BJ (cell line): Measurements from ENCODE around the gene HABP2. TPM values are rescaled to one million over a fixed set of nuclear protein-coding genes. Genes with fewer than 3 reads are reported as not detected.

ENCODE experiments used
- CTCF ChIA-PET: fragments of 350-600 bp; formaldehyde crosslinking; extraction: SDS; loops from one replicate; lab custom pipeline; 2021; ENCODE audit warnings: antibody characterized with exemption, inconsistent platforms; lab: Yijun Ruan, JAX
- POLR2A ChIA-PET: fragments of 300-600 bp; sonication (Branson Sonifier 250); formaldehyde crosslinking; extraction: SDS; loops from one replicate; lab custom pipeline; 2021; ENCODE audit warnings: antibody characterized with exemption; lab: Charles Lee
- DNase-seq: peaks from one replicate; pipeline ENCODE4 v3.0.0-alpha.2; 2011; ENCODE audit warnings: low read depth
- H3K27me3 ChIP-seq: 2 replicates; pipeline ENCODE4 v1.6.0; 2011; ENCODE audit warnings: low read length; ENCODE audit not compliant: control insufficient read depth, insufficient read depth
- H3K36me3 ChIP-seq: 2 replicates; pipeline ENCODE4 v1.5.1; 2011; ENCODE audit warnings: low read length; ENCODE audit not compliant: control insufficient read depth, insufficient read depth
- H3K4me3 ChIP-seq: 2 replicates; pipeline ENCODE4 v1.5.1; 2011; ENCODE audit warnings: low read depth, mild to moderate bottlenecking, control low read depth, low read length
- CTCF ChIP-seq: IDR thresholded peaks from 2 replicates; pipeline ENCODE4 v1.5.1; 2011; ENCODE audit warnings: low read depth, mild to moderate bottlenecking, control low read depth, inconsistent platforms, low read length, moderate library complexity; ENCODE audit not compliant: insufficient read depth
- polyA plus RNA-seq: library from polyadenylated mRNA; depleted of rRNA; stranded (reverse); fragments of >200 nt; gene quantifications from 2 replicates; pipeline ENCODE4 v1.2.3, GENCODE V29; 2011

HABP2 gene
- polyA plus RNA-seq, 1 experiment = 0.02 TPM

DNA sequence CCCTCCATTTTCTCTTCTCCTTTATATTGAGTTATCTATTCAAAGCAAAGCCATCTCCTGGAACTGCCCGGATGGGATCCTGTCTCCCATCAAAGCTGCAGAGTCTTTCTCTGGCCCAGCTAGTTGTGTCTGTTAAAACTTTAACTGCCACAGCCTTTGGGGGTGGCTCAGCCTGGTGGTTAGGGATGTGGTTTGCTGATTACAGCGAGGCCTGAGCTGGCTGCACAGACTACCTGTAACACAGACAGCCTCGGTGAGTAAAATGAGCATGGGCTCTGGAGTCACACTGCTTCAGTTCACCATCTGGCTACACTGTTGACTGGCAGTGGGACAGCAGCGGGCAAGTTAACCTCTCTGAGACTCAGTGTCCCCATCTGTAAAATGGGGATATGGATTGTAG lies 18.4 kb upstream of the HABP2 start:
- TF ChIP-seq CTCF = no peak
- Histone ChIP-seq H3K27me3 (no peaks in the 10 kb centered on the region), H3K4me3 (no peak overlapping the region), H3K36me3 (no peaks in the 10 kb centered on the region)
- ChIA-PET POLR2A (no interaction called here), CTCF (interaction anchor here (0.6 kb wide), 1 partner anchor 306 kb away, joined by 3 read pairs; no protein-coding TSS in a partner anchor)
- no peak for DNase-seq

GRCh38 chr10:113537672-113538071 lies 15.2 kb upstream of the HABP2 start:
- ChIA-PET POLR2A (no interaction called here), CTCF (no interaction called here)
- Histone ChIP-seq H3K27me3 (no peaks in the 10 kb centered on the region), H3K4me3 (no peak overlapping the region), H3K36me3 (no peaks in the 10 kb centered on the region)
- DNase-seq = no peak
- TF ChIP-seq CTCF = no peak

DNA sequence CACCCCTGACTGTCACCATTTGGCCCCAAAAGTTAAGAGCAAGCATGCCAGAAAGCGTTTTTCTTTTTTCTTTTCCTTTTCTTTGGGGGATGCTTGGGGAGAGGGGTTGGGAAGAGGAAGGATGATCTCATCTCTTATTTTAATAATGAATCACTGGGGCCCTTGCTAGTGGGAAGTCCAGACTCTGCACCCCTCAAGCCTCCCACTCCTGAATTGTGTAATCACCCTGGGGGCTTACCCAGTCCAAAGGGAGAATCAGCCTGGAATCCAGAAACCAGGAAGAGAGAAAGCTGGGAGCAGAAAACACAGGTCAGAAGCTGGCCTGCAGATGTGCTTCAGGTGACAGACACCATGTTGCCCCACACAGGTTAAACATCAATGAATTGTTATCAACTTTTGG lies 14.7 kb upstream of the HABP2 start:
- H3K36me3 ChIP-seq = no peaks in the 10 kb centered on the region
- no peak for DNase-seq
- CTCF ChIA-PET = no interaction called here
- no peaks in the 10 kb centered on the region for H3K27me3 ChIP-seq
- POLR2A ChIA-PET = no interaction called here
- TF ChIP-seq CTCF = no peak
- no peak overlapping the region for H3K4me3 ChIP-seq

DNA sequence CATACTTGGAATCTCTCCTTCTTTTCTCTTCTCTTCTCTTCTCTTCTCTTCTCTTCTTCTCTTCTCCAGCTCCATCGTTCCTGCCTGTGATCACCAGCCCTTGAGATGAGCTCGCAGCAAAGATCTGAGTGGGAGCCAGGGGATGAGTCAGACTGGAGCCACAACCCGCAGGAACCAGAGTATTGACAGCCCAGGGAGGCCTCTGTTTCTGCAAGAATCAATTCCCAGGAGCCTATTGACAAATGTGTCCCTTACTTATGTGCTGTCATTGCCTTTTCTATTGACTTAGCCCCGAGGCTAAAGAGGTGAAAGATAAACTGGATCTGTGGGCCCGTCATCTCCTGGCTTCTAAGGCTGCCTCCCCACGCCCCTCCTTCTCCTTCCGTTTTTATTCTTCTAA lies 13.1 kb upstream of the HABP2 start:
- Histone ChIP-seq H3K27me3 (no peaks in the 10 kb centered on the region), H3K36me3 (no peaks in the 10 kb centered on the region), H3K4me3 (no peak overlapping the region)
- TF ChIP-seq CTCF = no peak
- no peak for DNase-seq
- CTCF ChIA-PET = interaction anchor here (0.7 to 1.8 kb wide), 2 partner anchors 19 to 23 kb away, joined by 3 to 6 read pairs; no protein-coding TSS in a partner anchor
- POLR2A ChIA-PET = no interaction called here

DNA sequence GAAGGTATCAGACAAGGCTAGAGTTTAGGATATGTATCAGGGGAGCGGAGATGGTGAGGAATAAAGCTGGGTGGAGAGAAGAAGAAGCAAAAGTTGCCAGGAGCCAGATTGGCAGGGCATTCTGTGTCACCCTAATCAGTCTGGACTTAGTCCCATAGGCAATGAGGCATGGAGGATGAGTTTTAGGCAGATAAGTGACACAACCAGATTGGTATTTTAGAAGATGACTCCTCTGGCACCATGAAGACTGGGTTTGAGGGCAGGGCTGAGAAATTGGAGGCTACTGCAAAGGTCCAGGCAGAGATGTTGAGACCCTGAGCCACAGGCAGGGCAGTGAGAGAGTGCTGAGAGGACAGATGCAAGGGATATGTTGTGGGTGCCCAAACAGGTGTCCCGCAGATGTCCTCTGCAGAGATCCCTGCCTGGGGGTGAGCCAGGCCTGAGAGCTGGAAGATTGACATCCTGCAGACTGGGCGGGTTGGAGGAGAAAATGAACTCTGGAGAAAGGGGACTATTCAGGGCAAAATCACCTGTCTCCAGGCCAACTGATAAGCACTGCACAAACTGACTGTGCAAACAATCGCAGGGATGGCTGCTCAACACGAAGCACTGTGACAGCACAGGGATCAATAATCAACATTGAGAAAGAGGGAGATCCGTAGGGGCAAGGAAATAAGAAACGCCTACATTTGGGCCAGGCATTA lies 11.9 kb upstream of the HABP2 start:
- TF ChIP-seq CTCF = no peak
- ChIA-PET POLR2A (no interaction called here), CTCF (interaction anchor here (0.8 to 2.6 kb wide), 3 partner anchors 22 to 177 kb away, joined by 3 to 13 read pairs (median 3); no protein-coding TSS in a partner anchor)
- Histone ChIP-seq H3K27me3 (no peaks in the 10 kb centered on the region), H3K4me3 (no peak overlapping the region), H3K36me3 (no peaks in the 10 kb centered on the region)
- no peak for DNase-seq
